ENCODE data around the gene TOR1A.
A peak's percentile ranks its signal among the peaks of the same experiment; 100 is the strongest.

TOR1A gene

GRCh38 chr9:129810788-129811187, 13.1 kb downstream of the TOR1A start:
- TF ChIP-seq CTCF (conservative IDR thresholded peaks at IDR 0.05; ENCODE audit: low read depth, low read length), result no peak
- no peak for DNase-seq (ENCODE audit: low read depth)
- H3K4me3 ChIP-seq (ENCODE audit: low read length), result no peak overlapping the region

- no peak overlapping the region for H3K4me3 ChIP-seq (ENCODE audit: low read length)
- no peak for DNase-seq (ENCODE audit: low read depth)
- TF ChIP-seq CTCF (conservative IDR thresholded peaks at IDR 0.05; ENCODE audit: low read depth, low read length), result no peak
These were observed 13.8 kb downstream of the TOR1A start for GRCh38 chr9:129810116-129810515.

GRCh38 chr9:129809346-129809745, 14.6 kb downstream of the TOR1A start:
- no peak overlapping the region for H3K4me3 ChIP-seq (ENCODE audit: low read length)
- DNase-seq (ENCODE audit: low read depth), result no peak
- no peak for TF ChIP-seq CTCF (conservative IDR thresholded peaks at IDR 0.05; ENCODE audit: low read depth, low read length)

DNA sequence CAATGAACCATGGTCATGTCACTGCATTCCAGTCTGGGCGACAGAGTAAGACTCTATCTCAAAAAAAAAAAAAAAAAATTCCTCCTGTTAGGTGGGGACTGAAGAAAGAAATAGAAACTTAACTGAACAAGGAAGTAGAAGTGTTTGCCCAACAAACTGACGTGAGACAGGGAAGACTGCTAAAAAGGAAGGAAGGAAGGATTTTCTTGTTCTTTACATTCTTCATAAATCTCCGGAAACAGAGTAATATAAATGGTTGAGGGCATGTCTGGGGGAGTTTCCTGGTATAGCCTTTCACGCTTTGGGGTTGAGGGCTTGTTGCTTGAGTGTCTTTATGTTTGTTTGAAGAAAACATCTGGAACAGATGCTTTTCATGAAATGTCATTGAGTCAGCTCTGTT, 17.9 kb downstream of the TOR1A start:
- no peak for DNase-seq (ENCODE audit: low read depth)
- no peak overlapping the region for H3K4me3 ChIP-seq (ENCODE audit: low read length)
- TF ChIP-seq CTCF (conservative IDR thresholded peaks at IDR 0.05; ENCODE audit: low read depth, low read length), result no peak

GRCh38 chr9:129803676-129804060, 20.3 kb downstream of the TOR1A start:
- TF ChIP-seq CTCF (conservative IDR thresholded peaks at IDR 0.05; ENCODE audit: low read depth, low read length), result no peak
- no peak for DNase-seq (ENCODE audit: low read depth)
- peak overlapping the region; percentile 72 for H3K4me3 ChIP-seq (ENCODE audit: low read length)

- H3K4me3 ChIP-seq (ENCODE audit: low read length), result peak within 1 kb of the TSS; percentile 72
- DNase-seq (ENCODE audit: low read depth), result peak; percentile 68
- TF ChIP-seq CTCF (conservative IDR thresholded peaks at IDR 0.05; ENCODE audit: low read depth, low read length), result no peak
These were observed 20.9 kb downstream of the TOR1A start, which contains the start of gene TOR1B for GRCh38 chr9:129802833-129803675. Gene TOR1B, plus strand, starts transcription at chr9:129803184. Its CDS starts 29 bp downstream, at chr9:129803213.

DNA sequence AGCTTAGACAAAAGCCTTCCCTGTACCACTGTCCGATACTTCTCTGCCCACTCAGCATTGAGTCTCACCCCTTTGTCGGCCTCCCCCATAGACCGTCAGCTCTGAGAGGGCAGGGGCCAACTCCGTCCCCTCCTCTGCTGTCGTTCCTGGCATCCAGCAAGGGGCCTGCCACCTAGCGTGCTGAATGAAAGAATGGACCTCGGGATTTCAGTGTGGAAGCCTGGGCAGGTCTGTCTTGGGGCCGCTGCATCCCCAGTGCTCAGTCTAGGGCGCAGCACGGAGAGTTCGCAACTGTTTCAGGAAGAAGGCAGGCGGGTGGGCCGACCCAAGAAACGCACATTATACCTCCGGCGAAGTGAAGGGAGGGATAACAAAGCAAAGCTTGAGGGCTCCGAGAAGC, 22.4 kb downstream of the TOR1A start:
- no peak overlapping the region for H3K4me3 ChIP-seq (ENCODE audit: low read length)
- no peak for DNase-seq (ENCODE audit: low read depth)
- no peak for TF ChIP-seq CTCF (conservative IDR thresholded peaks at IDR 0.05; ENCODE audit: low read depth, low read length)
